ENCODE results near the gene CNTNAP2. TPM values are rescaled to one million over a fixed set of nuclear protein-coding genes. Genes with fewer than 3 reads are reported as not detected.

CNTNAP2 gene
- polyA plus RNA-seq, 3 donors from 2014 or later, result 0.94 to 1.1 TPM; not detected in 1

GRCh38 chr7:146862415-146862814 is 745.8 kb downstream of the CNTNAP2 start:
- Mint-ChIP-seq H3K27me3 (ENCODE audit: low read depth in 3 of 3) (no peaks in the 10 kb centered on the region), H3K36me3 (no peaks in the 10 kb centered on the region), H3K27ac (no peak overlapping the region), H3K4me3 (no peak overlapping the region), H3K4me1 (no peaks in the 10 kb centered on the region), H3K9me3 (peaks cover 7 to 23% (median 19%) of the 10 kb centered on the region in 6 donors)
- DNase-seq, result no peak

- Mint-ChIP-seq H3K4me3 (no peak overlapping the region), H3K4me1 (no peaks in the 10 kb centered on the region)
- no peak for DNase-seq
Observed at GRCh38 chr7:146864644-146865043, 748.0 kb downstream of the CNTNAP2 start.

GRCh38 chr7:146865696-146866095 is 749.1 kb downstream of the CNTNAP2 start:
- Mint-ChIP-seq H3K27me3 (ENCODE audit: low read depth in 3 of 3) (no peaks in the 10 kb centered on the region), H3K9me3 (peaks cover 3 to 25% (median 19%) of the 10 kb centered on the region in 6 donors), H3K4me1 (no peaks in the 10 kb centered on the region), H3K27ac (no peak overlapping the region), H3K4me3 (no peak overlapping the region), H3K36me3 (no peaks in the 10 kb centered on the region)
- no peak for DNase-seq

More at GRCh38 chr7:146864644-146865043, 748.0 kb downstream of the CNTNAP2 start:
- Mint-ChIP-seq H3K27ac (no peak overlapping the region), H3K36me3 (no peaks in the 10 kb centered on the region), H3K27me3 (ENCODE audit: low read depth in 3 of 3) (no peaks in the 10 kb centered on the region), H3K9me3 (peaks cover 5 to 26% (median 17%) of the 10 kb centered on the region in 6 donors)

GRCh38 chr7:146874722-146875121 is 758.1 kb downstream of the CNTNAP2 start:
- H3K9me3 Mint-ChIP-seq, result peaks cover 11 to 44% (median 25%) of the 10 kb centered on the region in 6 donors
- no peak overlapping the region for H3K4me3 Mint-ChIP-seq
- DNase-seq, result no peak

GRCh38 chr7:146875237-146875785 is 758.7 kb downstream of the CNTNAP2 start:
- no peaks in the 10 kb centered on the region for H3K4me1 Mint-ChIP-seq
- peaks cover 0 to 3% (median 0%) of the 10 kb centered on the region in 3 donors for H3K27me3 Mint-ChIP-seq (ENCODE audit: low read depth in 3 of 3)
- DNase-seq, result no peak
- H3K9me3 Mint-ChIP-seq, result peaks cover 9 to 38% (median 19%) of the 10 kb centered on the region in 6 donors
- no peak overlapping the region for H3K4me3 Mint-ChIP-seq
- H3K36me3 Mint-ChIP-seq, result no peaks in the 10 kb centered on the region
- H3K27ac Mint-ChIP-seq, result no peak overlapping the region

More at GRCh38 chr7:146874722-146875121, 758.1 kb downstream of the CNTNAP2 start:
- H3K27me3 Mint-ChIP-seq (ENCODE audit: low read depth in 3 of 3), result peaks cover 0 to 3% (median 0%) of the 10 kb centered on the region in 3 donors
- H3K36me3 Mint-ChIP-seq, result no peaks in the 10 kb centered on the region
- H3K27ac Mint-ChIP-seq, result no peak overlapping the region
- H3K4me1 Mint-ChIP-seq, result no peaks in the 10 kb centered on the region

- DNase-seq, result no peak
- no peak overlapping the region for H3K27ac Mint-ChIP-seq
- peaks cover 9 to 38% (median 18%) of the 10 kb centered on the region in 6 donors for H3K9me3 Mint-ChIP-seq
- no peak overlapping the region for H3K4me3 Mint-ChIP-seq
- H3K36me3 Mint-ChIP-seq, result no peaks in the 10 kb centered on the region
- peaks cover 0 to 3% (median 0%) of the 10 kb centered on the region in 3 donors for H3K27me3 Mint-ChIP-seq (ENCODE audit: low read depth in 3 of 3)
- H3K4me1 Mint-ChIP-seq, result no peaks in the 10 kb centered on the region
Observed at GRCh38 chr7:146875981-146876380, 759.4 kb downstream of the CNTNAP2 start.

GRCh38 chr7:146876411-146876810 is 759.8 kb downstream of the CNTNAP2 start:
- Mint-ChIP-seq H3K4me3 (no peak overlapping the region), H3K27ac (no peak overlapping the region), H3K27me3 (ENCODE audit: low read depth in 3 of 3) (peaks cover 0 to 3% (median 0%) of the 10 kb centered on the region in 3 donors), H3K4me1 (no peaks in the 10 kb centered on the region), H3K9me3 (peaks cover 9 to 38% (median 16%) of the 10 kb centered on the region in 6 donors), H3K36me3 (no peaks in the 10 kb centered on the region)
- DNase-seq, result no peak

- H3K36me3 Mint-ChIP-seq, result no peaks in the 10 kb centered on the region
- no peak overlapping the region for H3K4me3 Mint-ChIP-seq
- no peak overlapping the region for H3K27ac Mint-ChIP-seq
- peaks cover 6 to 33% (median 18%) of the 10 kb centered on the region in 6 donors for H3K9me3 Mint-ChIP-seq
- H3K4me1 Mint-ChIP-seq, result no peaks in the 10 kb centered on the region
- peaks cover 0 to 4% (median 0%) of the 10 kb centered on the region in 3 donors for H3K27me3 Mint-ChIP-seq (ENCODE audit: low read depth in 3 of 3)
- DNase-seq, result no peak
Observed at GRCh38 chr7:146878901-146879300, 762.3 kb downstream of the CNTNAP2 start.

GRCh38 chr7:146885231-146885630 is 768.6 kb downstream of the CNTNAP2 start:
- DNase-seq, result no peak
- Mint-ChIP-seq H3K4me1 (no peaks in the 10 kb centered on the region), H3K9me3 (peaks cover 6 to 39% (median 18%) of the 10 kb centered on the region in 6 donors), H3K27me3 (ENCODE audit: low read depth in 3 of 3) (peaks cover 0 to 1% (median 0%) of the 10 kb centered on the region in 3 donors), H3K4me3 (no peak overlapping the region), H3K27ac (no peak overlapping the region), H3K36me3 (no peaks in the 10 kb centered on the region)

- H3K27me3 Mint-ChIP-seq (ENCODE audit: low read depth in 3 of 3), result no peaks in the 10 kb centered on the region
- H3K36me3 Mint-ChIP-seq, result no peaks in the 10 kb centered on the region
- H3K4me3 Mint-ChIP-seq, result no peak overlapping the region
- H3K4me1 Mint-ChIP-seq, result no peaks in the 10 kb centered on the region
- DNase-seq, result no peak
- no peak overlapping the region for H3K27ac Mint-ChIP-seq
- peaks cover 3 to 37% (median 14%) of the 10 kb centered on the region in 6 donors for H3K9me3 Mint-ChIP-seq
Observed at GRCh38 chr7:146889806-146890555, 773.4 kb downstream of the CNTNAP2 start.

- Mint-ChIP-seq H3K4me1 (no peaks in the 10 kb centered on the region), H3K27me3 (ENCODE audit: low read depth in 3 of 3) (no peaks in the 10 kb centered on the region), H3K4me3 (no peak overlapping the region), H3K27ac (no peak overlapping the region), H3K9me3 (peaks cover 3 to 35% (median 10%) of the 10 kb centered on the region in 6 donors), H3K36me3 (no peaks in the 10 kb centered on the region)
- DNase-seq, result no peak
Observed at GRCh38 chr7:146892151-146892550, 775.5 kb downstream of the CNTNAP2 start.

- H3K4me3 Mint-ChIP-seq, result no peak overlapping the region
- H3K36me3 Mint-ChIP-seq, result no peaks in the 10 kb centered on the region
- H3K4me1 Mint-ChIP-seq, result no peaks in the 10 kb centered on the region
- peaks cover 2 to 35% (median 10%) of the 10 kb centered on the region in 6 donors for H3K9me3 Mint-ChIP-seq
- no peak overlapping the region for H3K27ac Mint-ChIP-seq
- no peak for DNase-seq
- no peaks in the 10 kb centered on the region for H3K27me3 Mint-ChIP-seq (ENCODE audit: low read depth in 3 of 3)
Observed at GRCh38 chr7:146894927-146895326, 778.3 kb downstream of the CNTNAP2 start.

- DNase-seq, result no peak
- H3K36me3 Mint-ChIP-seq, result no peaks in the 10 kb centered on the region
- H3K27ac Mint-ChIP-seq, result no peak overlapping the region
- peaks cover 11 to 58% (median 31%) of the 10 kb centered on the region in 6 donors for H3K9me3 Mint-ChIP-seq
- H3K4me1 Mint-ChIP-seq, result no peaks in the 10 kb centered on the region
- H3K4me3 Mint-ChIP-seq, result no peak overlapping the region
- H3K27me3 Mint-ChIP-seq (ENCODE audit: low read depth in 3 of 3), result peaks cover 0 to 5% (median 4%) of the 10 kb centered on the region in 3 donors
Observed at GRCh38 chr7:146902266-146902665, 785.7 kb downstream of the CNTNAP2 start.

- Mint-ChIP-seq H3K4me1 (no peaks in the 10 kb centered on the region), H3K9me3 (peaks cover 11 to 56% (median 31%) of the 10 kb centered on the region in 6 donors), H3K36me3 (no peaks in the 10 kb centered on the region), H3K27me3 (ENCODE audit: low read depth in 3 of 3) (peaks cover 0 to 5% (median 4%) of the 10 kb centered on the region in 3 donors), H3K4me3 (no peak overlapping the region), H3K27ac (no peak overlapping the region)
- DNase-seq, result no peak
Observed at GRCh38 chr7:146902728-146903127, 786.1 kb downstream of the CNTNAP2 start.

Data from immature natural killer cell (primary cell).